A549 (cell line): ENCODE data around the gene POLDIP3.

Experiments used
- CBX8 ChIP-seq: fragments of 200-600 bp; sonication (generic); IDR thresholded peaks from 2 replicates; pipeline ENCODE4 v1.6.1; 2016
- CHD2 ChIP-seq: fragments of 150-350 bp; IDR thresholded peaks from 2 replicates; pipeline ENCODE4 v1.6.1; 2014; ENCODE audit warnings: low read length; ENCODE audit not compliant: partially characterized antibody
- CTCF ChIP-seq: fragments of >200 bp; sonication (Bioruptor Twin); formaldehyde crosslinking; IDR thresholded peaks from 3 replicates; pipeline ENCODE4 v1.5.1; 2016
- EP300 ChIP-seq, 2 experiments: fragments of >200 bp; sonication (Bioruptor Twin); formaldehyde crosslinking; IDR thresholded peaks; 2 replicates in 1 of 2; 3 replicates in 1 of 2; pipeline ENCODE4 v1.6.1; 2016 to 2017
- HDAC2 ChIP-seq: fragments of 200-600 bp; sonication (generic); IDR thresholded peaks from 2 replicates; pipeline ENCODE4 v1.6.1; 2016
- POLR2AphosphoS2 ChIP-seq: conservative IDR thresholded peaks from 2 replicates; pipeline ENCODE4 v1.6.1; 2012; ENCODE audit warnings: low read length, improper control_type of control experiment, inconsistent platforms
- RFX5 ChIP-seq: fragments of 450-650 bp; IDR thresholded peaks from 2 replicates; pipeline ENCODE4 v1.7.1; 2014; ENCODE audit warnings: antibody characterized with exemption, mild to moderate bottlenecking, moderate library complexity
- ZFP36 ChIP-seq: fragments of 450-650 bp; IDR thresholded peaks from 2 replicates; pipeline ENCODE4 v1.6.1; 2014; ENCODE audit warnings: borderline replicate concordance; ENCODE audit not compliant: partially characterized antibody
- TF ChIP-seq, protein P1 (sequence below): IDR thresholded peaks from 2 replicates; pipeline ENCODE4 v1.6.1; 2012

GRCh38 chr22:42608136-42608822, 6.4 kb downstream of the POLDIP3 start:
- TF ChIP-seq CTCF (no peak), RFX5 (no peak), HDAC2 (no peak), CHD2 (no peak), EP300 (IDR thresholded peaks at IDR 0.05) (no peak), POLR2AphosphoS2 (no peak), CBX8 (no peak), ZFP36 (no peak)
- TF ChIP-seq, protein P1, sequence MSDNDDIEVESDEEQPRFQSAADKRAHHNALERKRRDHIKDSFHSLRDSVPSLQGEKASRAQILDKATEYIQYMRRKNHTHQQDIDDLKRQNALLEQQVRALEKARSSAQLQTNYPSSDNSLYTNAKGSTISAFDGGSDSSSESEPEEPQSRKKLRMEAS: no peak
